Skeletal muscle cell (primary cell): Measurements from ENCODE around the gene TMPRSS13.
"Not testable (repeated sequence)": the region's sequence is repeated elsewhere in the genome, so short reads cannot be mapped to it uniquely, and the experiment has no call there.

ENCODE experiments used
- DNase-seq: peaks from one replicate; pipeline ENCODE4 v3.0.0-alpha.2; 2010; ENCODE audit warnings: low read depth
- H3K4me3 ChIP-seq: 2 replicates; pipeline ENCODE4 v1.5.1; 2011; ENCODE audit warnings: low read depth, mild to moderate bottlenecking, control low read depth, low read length, moderate library complexity

The TMPRSS13 gene

GRCh38 chr11:117932426-117932825, 3.2 kb upstream of the TMPRSS13 start:
- H3K4me3 ChIP-seq: no peak overlapping the region
- no peak for DNase-seq

GRCh38 chr11:117931971-117932370, 2.8 kb upstream of the TMPRSS13 start:
- H3K4me3 ChIP-seq: no peak overlapping the region
- DNase-seq: no peak

DNA sequence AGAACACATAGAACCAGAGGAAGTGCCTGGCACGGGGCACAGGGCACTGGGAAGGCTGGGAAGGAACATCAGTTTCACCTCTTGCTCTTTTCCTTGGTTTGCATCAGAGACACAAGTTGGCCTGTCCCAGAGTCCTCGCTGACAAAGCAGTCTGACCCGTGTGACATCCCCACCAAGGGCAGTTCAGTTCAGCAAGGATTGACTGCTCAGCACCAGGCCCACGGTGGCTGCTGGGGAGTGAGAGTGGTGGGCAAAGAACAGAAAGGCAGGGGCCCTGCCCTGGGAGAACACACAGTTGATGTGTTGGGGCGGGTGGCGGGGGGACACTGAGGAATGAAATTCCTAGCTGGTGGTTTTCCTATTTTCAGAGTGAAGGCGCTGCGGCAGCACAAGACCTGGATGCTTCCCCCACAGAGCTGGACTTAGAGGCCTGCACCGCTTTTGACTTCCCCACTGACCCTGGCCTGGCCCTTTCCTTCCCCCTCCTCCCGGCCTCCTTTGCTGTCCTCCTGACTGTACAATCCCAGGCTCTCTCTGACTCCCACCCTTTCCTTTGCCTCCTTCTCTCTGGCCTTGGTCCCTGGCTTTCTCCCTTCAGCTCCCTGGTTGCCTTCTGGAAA, 2.2 kb upstream of the TMPRSS13 start:
- H3K4me3 ChIP-seq: no peak overlapping the region
- DNase-seq: no peak

DNA sequence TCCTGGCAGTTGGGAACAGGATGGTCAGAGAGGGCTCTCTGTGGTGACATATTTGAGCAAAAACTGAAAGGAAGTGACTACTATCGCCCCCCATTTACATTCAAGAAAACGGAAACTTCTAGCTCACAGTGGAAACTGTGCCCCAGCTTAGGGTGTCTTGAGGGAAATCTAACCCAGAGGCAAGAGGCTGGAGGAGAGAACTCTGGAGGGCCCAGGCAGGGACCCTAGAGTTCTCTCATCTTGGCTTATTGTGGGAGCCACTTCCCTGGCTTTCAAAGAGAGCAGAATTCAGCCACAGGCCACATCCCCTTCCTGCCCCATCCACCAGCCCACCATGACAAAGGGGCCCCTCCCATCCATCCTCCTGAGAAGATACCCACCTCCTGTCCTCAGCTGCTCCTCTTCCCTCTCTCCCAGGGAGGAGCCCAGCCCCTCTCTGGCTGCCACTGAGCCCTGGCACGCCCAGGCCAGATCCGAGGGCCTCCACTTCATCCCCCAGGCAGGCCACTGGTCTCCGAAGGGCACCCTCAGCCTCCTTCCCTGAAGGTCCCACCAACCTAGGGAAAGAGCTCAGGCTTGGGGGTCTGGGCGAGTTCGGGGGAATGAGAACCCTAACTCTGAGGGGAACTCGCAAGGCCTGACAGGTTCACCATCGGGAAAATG, 1.6 kb upstream of the TMPRSS13 start:
- DNase-seq: no peak
- H3K4me3 ChIP-seq: no peak overlapping the region

- H3K4me3 ChIP-seq: no peak overlapping the region
- DNase-seq: no peak
Observed at GRCh38 chr11:117929916-117930570, 841 bp upstream of the TMPRSS13 start.

GRCh38 chr11:117928446-117929141, 608 bp downstream of the TMPRSS13 start:
- H3K4me3 ChIP-seq: no peak overlapping the region
- DNase-seq: no peak

DNA sequence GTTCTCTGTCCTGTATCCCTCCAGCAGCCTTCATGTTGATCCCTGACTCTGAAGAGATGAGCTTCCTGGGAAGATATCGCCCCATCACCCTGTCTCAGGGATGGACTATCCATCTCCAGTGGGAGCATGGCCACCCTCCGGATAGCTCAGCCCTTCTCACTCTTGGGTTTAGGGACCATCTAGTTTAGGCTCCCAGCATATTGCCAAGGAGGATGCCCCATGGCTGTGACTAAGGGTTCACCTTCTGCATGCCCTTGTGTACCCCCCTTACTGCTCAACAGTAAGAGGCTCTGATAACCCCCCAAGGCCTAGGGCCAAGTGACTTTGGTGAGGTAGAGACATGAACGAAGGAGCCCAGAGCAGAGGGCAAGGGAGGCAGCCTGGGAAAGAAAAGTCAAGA, 1.3 kb downstream of the TMPRSS13 start:
- H3K4me3 ChIP-seq: no peak overlapping the region
- DNase-seq: no peak

- H3K4me3 ChIP-seq, DNase-seq: not testable (repeated sequence)
Observed at GRCh38 chr11:117926166-117926565, 3.0 kb downstream of the TMPRSS13 start.

DNA sequence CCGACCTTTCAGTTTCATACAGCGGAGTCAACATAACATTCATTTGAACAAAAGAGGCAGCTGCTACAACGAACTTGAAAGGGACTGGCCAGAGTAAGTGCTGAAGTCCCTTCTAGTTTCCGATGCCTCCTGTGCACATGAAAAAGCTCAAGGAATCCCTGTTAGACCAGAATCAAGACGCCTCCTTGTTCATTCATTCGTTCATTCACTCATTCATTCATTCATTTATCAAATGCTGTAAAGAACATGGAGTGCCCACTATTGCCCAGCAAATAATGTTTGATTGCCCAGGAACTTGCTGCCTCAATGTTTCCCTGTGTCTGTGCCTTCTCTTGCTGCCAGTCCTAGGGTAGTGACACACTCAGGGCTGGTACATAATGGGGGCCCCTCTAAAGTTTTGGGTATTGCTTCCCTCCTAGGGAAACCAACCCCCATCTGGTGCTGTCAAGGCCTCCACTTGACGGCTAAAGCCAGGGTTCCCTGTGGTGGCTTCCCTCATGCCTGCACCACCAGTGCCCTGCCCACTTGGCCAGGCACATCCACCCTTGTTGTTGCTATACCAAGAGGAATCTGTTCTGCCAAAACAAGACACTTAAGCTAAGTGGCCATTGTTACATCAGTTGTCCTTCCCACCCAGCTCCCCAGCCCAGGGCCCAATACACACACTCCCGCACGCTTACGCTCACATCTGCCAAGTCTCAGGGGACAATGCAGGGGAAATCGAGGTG, 3.8 kb downstream of the TMPRSS13 start:
- no peak overlapping the region for H3K4me3 ChIP-seq
- no peak for DNase-seq

GRCh38 chr11:117924631-117925170, 4.5 kb downstream of the TMPRSS13 start:
- DNase-seq: no peak
- no peak overlapping the region for H3K4me3 ChIP-seq

- H3K4me3 ChIP-seq: no peak overlapping the region
- DNase-seq: no peak
Observed at GRCh38 chr11:117923773-117924172, 5.4 kb downstream of the TMPRSS13 start.

DNA sequence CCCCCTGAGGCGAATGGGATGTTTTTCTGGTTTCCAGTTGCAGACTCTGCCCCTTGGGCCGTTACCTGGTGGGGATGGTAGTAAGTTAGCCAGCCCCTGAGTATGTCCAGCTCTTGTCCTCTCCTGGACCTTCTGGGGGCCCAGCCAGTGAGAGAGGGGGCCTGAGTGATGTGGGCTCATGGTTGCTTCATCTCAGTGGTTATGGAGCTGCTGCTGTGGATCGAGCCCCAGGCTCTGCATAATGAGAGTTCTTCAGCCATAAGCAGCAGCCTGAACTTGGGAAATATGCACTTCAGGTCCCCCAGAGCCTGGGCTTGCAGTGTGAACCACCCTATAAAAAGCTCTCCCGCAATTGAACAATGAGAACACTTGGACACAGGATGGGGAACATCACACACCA, 5.9 kb downstream of the TMPRSS13 start:
- DNase-seq: no peak
- H3K4me3 ChIP-seq: no peak overlapping the region

- no peak for DNase-seq
- no peak overlapping the region for H3K4me3 ChIP-seq
Observed at GRCh38 chr11:117921893-117922292, 7.3 kb downstream of the TMPRSS13 start.

DNA sequence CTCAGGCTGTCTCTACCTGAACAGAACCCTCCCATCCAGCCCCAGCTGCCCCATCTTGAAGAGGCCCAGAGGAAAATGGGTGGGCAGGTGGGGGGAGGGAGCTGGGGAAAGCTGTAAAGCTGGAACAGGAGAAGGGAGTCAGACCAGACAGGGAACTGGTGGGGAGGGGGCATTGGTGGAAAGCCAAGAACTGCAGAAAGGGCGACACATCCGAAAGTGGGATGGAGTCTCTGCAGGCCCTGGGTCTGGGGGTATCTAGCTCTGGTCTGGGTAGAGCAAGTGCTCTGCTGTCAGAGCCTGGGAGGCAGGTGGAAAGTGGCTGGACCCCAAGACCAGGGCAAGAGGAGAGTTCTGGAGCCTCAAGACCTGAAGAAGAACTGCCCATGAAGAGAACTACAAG, 7.7 kb downstream of the TMPRSS13 start:
- no peak for DNase-seq
- H3K4me3 ChIP-seq: no peak overlapping the region

DNA sequence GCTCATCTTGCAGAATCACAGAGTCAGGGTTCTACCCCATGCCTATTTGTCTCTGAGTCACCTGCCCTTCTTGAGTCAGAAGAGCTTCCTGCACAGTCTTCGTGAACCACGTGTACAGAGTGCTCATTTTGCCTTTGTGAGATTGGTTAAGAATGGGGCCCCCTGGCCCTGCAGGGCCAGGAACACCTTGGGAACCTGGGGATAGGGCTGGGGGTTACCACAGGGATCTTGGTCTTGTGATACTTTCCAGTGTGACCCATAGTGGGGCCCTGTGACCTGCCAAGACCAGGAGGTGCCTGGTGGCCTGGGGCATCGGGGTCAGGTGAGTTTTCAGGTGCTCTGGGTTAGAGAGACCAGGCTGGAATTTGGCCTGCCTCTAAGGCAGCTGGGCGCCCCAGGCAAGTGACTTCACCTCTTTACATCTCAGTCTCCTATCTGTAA, 9.4 kb downstream of the TMPRSS13 start:
- no peak for DNase-seq
- H3K4me3 ChIP-seq: no peak overlapping the region

GRCh38 chr11:117919341-117919740, 9.9 kb downstream of the TMPRSS13 start:
- DNase-seq: no peak
- no peak overlapping the region for H3K4me3 ChIP-seq

GRCh38 chr11:117918366-117919255, 10.6 kb downstream of the TMPRSS13 start:
- H3K4me3 ChIP-seq: no peak overlapping the region

DNA sequence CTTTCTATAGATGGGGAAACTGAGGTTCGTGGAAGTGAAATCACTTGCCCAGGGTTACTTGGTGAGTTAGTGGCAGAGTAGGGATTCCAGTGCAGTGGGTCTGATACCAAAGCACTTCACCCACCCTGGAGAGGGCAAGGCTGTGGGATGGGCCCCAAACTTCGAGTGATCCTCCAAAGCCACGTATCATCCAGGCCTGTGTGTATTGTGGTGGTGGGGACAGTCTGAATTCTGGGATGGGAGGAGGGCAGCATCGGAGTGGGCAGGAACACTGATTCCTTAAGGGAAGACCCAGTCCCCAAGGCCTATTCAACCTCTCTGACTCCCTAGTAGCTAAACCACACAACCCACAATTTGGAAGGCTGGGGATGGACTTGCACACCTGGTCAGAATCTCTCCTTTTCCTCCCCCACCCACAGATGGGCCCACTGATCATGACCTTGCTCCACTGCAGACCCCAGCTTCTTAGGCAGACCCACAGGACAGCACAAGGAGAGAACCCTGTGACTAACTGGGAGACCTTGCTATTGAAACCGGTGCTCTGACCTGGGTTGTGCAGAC, 11.5 kb downstream of the TMPRSS13 start:
- no peak overlapping the region for H3K4me3 ChIP-seq
- no peak for DNase-seq

More at GRCh38 chr11:117918366-117919255, 10.6 kb downstream of the TMPRSS13 start:
- DNase-seq: no peak
